HG02678 (cell line): ENCODE results near the gene OTOP2.

Experiments used
- ATAC-seq: cut with Tn5 transposase; IDR thresholded peaks from one replicate; pipeline ENCODE4 v1.9.1; 2021; ENCODE audit warnings: mild to moderate bottlenecking, moderate library complexity; ENCODE audit not compliant: unreplicated experiment

OTOP2 gene

GRCh38 chr17:74924250-74924948, at the start of gene OTOP2:
TSS of gene OTOP2 (plus strand) at chr17:74924273. CDS start at chr17:74924633, 360 bp downstream.
- ATAC-seq, result no peak

- no peak for ATAC-seq
Observed at GRCh38 chr17:74874615-74875037, 49.4 kb upstream of the OTOP2 start.

- ATAC-seq, result no peak
Observed at GRCh38 chr17:74875155-74875976, 48.7 kb upstream of the OTOP2 start.

GRCh38 chr17:74875977-74876593, 48.0 kb upstream of the OTOP2 start:
- ATAC-seq, result no peak

- ATAC-seq, result no peak
Observed at GRCh38 chr17:74877592-74878548, 46.2 kb upstream of the OTOP2 start.

- ATAC-seq, result no peak
Observed at GRCh38 chr17:74878658-74879057, 45.4 kb upstream of the OTOP2 start.

- ATAC-seq, result no peak
Observed at GRCh38 chr17:74879308-74879707, 44.8 kb upstream of the OTOP2 start.

- ATAC-seq, result no peak
Observed at GRCh38 chr17:74881073-74881472, 43.0 kb upstream of the OTOP2 start.

- ATAC-seq, result no peak
Observed at GRCh38 chr17:74882517-74883240, 41.4 kb upstream of the OTOP2 start.

- ATAC-seq, result no peak
Observed at GRCh38 chr17:74883241-74883745, 40.8 kb upstream of the OTOP2 start.

GRCh38 chr17:74888469-74888868, 35.6 kb upstream of the OTOP2 start:
- no peak for ATAC-seq

GRCh38 chr17:74890554-74890953, 33.5 kb upstream of the OTOP2 start:
- no peak for ATAC-seq

GRCh38 chr17:74892013-74892841, 31.8 kb upstream of the OTOP2 start:
- ATAC-seq, result no peak

GRCh38 chr17:74892974-74893911, 30.8 kb upstream of the OTOP2 start, which contains the start of gene FADS6:
TSS of gene FADS6 (minus strand) at chr17:74893633. CDS start at chr17:74893595, 38 bp downstream.
- no peak for ATAC-seq

- ATAC-seq, result no peak
Observed at GRCh38 chr17:74893936-74894671, 30.0 kb upstream of the OTOP2 start.

- ATAC-seq, result no peak
Observed at GRCh38 chr17:74898376-74898946, 25.6 kb upstream of the OTOP2 start.

GRCh38 chr17:74900208-74900607, 23.9 kb upstream of the OTOP2 start:
- ATAC-seq, result no peak
